NCI-H2081 (cell line): Measurements from ENCODE around the gene NDC1.

Experiments used
- DNase-seq, 2 experiments: peaks; one replicate each; lab custom pipeline; 2025; lab: John Stamatoyannopoulos, UW

The NDC1 gene

DNA sequence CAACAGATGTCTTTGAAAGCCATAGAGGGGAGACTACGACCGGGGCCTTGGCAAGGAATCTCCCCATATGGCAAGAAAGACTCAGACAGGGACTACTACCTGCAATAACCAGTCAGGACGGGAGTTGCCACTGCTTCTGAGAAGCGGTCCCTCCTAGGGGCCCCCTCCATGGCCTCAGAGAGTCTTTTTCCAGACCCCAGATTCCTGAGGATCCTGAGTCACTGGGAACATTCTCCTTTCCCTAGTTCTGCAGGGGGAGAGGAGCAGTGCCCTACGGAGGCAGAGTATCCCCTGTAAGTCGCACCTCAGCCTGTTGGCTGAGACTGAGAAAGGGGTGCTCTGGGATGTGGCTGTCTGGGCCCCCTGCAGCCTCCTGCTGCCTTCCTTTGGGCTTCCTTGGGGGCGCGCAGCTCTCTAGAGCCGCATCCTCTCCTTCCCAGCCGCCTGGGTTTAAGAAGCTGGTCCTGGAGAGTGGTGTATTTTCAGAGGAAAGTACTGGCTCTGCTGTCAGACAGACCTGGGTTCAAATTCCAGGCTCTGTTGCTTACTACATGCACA lies 107.0 kb downstream of the NDC1 start:
- DNase-seq, result no peak

DNA sequence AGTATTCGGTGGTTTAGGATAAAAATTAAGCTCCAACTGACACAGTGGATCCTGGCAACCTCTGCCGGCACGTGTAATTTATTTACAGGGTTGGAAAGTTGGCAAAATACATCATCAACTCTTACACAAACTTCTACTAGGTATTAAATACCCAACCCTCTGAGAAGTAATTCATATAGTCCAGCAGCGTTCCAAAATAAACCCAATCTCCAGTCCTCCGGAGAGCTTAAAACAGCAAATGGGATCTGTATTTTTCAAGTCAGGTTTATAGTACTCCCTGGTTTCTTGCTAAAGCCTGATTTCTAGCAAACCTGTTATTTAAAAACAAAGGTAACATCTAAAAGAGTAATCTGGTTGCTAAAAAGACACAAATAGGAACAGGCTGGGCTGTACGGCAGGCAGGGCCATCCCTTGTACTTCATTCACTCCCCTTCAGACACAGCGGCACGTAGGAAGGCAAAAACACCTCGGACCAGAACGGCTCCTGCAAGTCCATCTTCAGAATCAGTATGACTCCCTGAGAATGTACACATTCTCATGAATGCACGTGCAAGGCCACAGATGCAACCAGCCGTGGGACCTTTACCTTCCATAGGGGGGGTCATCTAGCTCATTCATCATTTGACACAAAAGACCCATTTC lies 107.8 kb downstream of the NDC1 start:
- no peak for DNase-seq

DNA sequence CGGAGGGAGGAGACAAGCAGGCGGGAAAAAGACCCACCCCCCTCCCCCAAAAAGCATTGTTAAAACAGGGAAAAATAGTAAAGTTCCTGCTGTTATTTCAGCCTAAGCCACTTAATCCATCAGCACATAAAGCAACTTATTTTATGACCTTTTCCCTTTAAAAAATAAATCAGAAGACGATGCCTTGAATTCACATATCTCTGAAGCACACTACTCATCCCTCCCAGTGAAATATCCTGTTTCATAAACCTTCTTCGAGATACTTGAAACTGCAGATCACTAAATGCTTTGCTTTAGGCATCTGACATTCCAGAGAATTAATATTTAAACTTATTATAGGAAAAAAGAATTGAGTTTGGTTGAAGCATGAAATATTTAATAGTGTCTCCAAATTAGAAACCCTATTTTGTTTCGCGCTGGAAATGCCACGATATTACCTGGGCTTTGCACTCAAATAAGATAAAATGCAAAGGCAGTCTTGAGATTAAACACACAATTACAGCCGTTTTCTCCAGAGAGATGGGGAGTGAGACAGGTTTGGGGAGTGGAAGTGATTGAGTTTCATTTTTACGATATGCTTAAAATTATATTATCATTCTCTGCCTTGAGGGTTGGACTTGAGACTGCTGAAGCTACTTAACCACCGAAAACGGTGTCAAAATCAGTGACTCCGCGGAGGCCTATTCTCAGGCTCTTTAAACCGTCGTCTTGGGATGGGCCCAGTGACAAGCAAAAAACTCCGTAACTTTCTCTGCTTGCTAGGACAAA lies 108.5 kb downstream of the NDC1 start:
- no peak for DNase-seq

DNA sequence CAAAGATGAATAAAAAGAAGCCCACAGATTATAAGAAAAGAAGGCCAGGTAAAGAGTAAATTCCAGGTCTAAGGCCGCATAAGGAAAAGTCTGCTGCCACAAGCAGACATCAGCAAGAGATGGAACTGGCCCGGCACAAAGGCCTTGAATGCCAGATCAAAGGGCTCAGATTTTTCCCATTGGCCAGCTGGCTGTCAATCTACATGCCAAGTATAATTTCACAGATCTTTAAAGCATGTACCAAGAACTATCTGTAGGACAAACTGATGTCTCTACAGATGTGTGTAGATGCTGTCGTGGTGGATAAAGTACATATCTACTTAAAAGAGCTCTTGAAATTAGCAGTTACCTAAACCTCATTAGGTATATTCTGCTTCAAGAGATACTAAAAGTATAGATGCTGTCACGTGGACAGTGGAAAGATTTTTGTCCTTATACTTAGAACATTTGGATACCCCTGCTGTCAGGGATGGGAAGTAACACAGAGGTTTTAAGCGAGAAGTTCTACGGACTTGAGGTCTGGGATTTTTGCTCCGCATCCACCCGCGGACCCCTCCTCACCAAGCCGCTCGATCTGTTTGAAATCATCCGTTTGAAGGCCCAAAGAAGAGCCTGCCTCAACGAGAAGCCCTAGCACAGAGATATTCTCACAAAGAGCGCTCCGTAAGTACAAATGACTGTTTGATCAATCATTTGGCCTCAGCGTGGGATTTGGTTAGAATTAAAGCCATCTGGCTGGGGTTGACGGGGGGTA lies 109.2 kb downstream of the NDC1 start:
- no peak for DNase-seq

DNA sequence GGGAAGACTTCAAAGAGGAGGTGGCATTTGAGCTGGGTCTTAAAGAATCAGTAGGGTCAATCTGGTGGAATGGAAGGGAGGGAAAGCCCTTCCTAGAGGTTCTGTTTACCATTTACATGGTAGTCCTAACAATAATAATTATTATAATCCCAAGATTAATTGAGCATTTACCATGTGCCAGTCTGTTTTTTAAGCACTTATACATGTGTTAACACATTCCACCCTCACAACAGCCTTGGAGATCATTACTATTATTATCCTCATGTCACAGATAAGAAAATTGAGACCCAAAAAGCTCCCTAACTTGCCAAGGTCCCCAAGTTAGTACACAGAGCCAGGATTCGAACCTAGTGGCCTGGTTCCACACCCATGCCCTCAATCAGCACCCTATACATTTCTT lies 109.9 kb downstream of the NDC1 start:
- no peak for DNase-seq

DNA sequence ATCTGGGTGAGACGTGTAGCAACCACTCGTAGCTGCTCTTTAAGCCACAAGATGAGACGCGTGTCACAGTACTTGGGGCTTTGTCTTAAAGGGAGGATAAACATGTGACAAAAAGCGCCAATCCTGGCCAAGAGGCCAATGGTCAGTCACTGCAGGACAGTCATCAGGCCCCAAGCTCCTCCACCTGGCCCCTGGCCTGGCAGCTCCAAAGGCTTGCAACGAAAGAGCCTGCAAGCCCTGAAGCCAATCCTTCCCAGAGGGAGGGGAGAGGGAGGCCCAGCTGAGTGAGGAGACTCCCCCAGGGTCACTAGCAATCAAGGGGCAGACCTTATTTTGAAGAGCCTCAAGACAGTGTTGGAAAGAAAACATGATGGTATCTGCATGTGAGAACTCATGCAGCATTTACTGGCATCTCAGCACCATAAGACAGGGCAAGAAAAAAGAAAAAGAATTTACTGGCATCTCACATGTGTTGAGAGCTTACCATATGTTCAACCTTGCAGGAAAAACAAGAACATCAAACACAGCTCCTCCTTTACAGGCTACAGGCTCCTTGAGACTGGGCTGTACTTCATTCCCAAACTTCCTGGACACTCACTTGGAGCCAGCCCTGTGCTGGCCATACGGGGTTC lies 110.5 kb downstream of the NDC1 start:
- DNase-seq, result no peak

DNA sequence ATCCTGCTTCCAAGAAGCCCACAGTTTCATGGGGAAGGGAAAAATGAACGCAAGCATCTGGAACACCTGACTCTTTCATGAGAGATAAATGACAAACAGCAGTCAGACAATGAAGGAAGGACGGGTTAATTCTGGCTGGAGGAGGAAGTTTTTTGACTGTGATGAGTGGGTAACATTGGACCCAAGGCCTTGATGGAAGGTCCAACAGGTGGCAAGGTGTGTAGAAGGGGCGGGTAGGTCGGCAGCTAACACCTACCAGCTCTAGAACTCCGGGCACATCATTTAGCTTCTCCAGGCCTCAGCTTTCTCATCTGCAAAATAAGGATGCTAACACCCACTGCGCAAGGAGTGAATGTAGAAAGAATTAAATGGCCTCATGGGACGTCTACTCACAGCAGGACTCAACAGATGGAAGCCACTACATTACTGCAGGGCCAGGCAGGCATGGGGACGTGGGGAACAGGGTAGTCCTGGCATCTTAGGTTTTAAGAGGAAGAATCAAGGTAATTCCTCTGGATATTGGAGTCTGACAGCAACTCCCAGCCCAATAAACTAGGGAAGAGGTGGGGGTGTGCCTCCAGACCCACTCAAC lies 112.0 kb downstream of the NDC1 start:
- DNase-seq, result no peak

DNA sequence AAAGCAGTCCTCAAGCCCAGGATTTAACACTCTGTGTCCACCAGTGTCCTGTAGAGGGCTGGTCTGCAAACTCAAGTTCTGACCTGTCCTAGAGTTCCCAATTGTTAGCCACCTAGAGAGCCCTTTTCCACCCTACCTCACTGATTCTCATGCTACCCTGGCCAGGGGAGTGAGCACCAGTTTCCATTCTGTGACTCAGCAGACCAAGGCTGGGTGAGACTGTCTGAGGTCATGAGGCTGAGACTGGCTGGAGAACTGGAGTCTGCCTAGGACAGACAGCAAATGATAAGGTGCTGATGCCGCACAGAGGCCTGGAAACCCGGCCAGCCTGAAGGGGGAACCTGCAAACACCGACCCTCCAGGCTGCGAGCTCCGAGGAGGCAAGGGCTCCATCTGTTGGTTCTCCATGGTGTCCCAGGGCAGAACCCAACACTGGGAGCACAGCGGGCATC lies 112.8 kb downstream of the NDC1 start:
- DNase-seq, result no peak

DNA sequence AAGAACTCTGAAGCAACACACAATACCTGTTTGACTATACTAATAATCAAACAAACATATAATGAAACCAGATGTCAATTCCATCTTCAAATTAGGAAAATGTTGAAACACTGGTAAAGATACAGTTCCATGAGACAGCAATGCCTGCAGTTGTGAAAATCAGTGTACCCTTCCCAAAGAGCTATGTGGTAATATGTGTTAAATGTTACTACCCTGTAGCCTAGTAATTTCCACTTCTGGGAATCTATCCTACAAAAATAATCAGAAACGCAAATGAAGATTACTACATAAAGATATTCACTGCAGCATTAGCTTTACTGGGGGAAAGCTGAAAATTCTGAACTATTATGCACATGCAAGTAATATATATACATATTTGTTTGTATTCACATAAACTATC lies 116.1 kb downstream of the NDC1 start:
- DNase-seq, result no peak

DNA sequence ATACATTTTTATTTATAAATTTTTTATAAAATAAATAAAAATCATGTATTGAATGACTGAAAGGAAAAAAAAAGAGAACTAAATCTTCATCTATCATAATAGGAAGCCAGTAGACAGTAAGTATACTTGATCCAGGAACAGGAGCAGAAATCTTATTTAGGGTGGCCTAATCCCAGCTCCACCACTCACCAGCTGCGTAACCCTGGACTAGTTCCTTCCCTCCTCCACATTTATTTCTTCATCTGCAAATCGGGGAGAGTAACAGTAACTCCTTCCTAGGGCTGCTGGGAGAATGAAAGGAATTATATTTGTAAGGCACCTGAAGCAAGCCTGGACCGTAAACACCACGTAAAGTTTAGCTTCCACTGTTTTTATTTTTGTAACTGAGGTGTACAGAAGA lies 117.0 kb downstream of the NDC1 start:
- DNase-seq, result no peak

DNA sequence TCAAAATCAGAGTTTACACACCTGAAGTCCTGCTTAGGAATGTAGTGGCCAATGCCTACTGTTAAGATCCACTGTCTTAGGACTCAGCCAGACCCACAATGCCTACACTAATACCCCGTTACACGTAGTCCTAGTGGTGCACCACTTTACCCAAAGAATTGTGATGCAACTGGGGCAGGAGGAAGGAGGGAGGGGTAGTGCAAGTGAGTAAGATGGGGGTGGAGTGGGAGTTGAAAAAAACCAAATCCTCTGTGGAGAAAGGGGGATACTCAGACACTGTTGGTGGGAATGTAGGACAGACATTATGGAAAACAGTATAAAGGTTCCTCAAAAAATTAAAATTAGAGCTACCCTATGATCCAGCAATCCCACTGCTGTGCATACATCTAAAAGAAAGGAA lies 118.6 kb downstream of the NDC1 start:
- DNase-seq, result no peak

DNA sequence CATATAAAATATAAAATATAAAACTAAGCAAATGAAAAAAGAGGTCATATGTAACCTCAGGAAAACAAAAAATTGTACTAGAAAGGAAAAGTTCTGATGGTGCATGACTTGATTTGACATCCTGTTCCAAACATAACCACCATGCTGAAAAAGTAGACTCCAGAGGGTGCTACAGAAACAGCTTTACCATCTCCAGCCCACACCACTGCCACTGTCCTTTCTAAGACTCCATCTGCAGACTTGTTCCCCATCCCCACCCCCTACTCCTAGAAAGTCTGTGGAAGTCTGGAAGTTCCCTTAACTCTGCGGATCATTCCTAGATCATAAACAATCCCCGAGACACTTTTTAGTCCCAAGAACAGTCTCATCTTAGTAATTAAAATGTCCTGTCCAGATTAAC lies 119.7 kb downstream of the NDC1 start:
- DNase-seq, result no peak

DNA sequence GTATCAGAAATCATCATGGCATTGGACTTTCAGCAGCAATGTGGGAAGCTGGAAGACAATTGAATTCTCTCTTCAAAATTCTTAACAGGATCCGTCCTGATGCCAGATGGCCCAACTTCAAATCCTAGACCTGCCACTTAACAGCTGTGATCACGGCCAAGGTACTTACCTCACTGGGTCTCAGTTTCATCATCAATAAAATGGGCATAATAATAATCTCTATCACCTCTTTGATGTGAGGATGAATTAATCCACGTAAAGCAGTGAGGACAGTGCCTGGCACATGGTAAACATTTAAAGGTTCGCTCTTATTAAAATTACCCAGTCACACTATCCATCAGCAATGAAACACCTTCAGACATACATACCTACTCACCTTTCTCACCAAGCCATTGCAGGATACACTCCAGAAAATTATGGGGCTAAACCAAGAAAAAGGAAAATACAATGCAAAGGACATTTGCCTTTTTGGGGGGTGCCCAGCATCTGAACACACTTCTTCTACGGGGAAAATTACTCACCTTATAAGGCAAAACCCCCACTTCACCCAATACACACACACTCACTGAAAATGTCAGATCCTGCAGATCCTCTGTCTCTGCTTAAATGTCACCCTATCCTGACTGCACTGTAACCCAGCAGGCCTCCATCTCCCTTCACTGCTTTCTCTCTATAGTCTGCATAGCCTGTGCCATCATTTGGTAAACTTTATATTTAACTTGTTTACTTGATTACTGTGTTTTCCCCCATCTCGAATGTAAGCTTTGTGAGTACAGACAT lies 120.9 kb downstream of the NDC1 start:
- DNase-seq, result no peak

DNA sequence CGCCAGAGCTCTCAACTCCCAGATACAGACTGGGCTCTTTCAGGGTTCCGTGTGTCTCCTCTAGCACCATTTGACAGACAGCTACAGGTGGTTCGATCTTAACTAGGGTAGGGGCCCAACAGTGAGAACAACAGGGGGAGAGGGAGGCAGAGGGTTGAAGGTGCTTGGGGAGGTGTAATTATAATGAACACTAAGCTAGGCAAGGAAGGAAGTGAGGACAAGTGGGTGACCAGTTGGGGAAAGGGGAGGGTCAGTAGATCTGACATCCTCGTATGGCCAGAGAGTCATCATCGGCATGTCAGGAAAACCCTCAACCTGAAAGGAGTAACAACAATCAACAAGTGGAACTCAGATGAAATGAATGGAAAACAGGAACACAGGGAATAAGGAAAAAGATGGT lies 121.9 kb downstream of the NDC1 start:
- DNase-seq, result no peak

DNA sequence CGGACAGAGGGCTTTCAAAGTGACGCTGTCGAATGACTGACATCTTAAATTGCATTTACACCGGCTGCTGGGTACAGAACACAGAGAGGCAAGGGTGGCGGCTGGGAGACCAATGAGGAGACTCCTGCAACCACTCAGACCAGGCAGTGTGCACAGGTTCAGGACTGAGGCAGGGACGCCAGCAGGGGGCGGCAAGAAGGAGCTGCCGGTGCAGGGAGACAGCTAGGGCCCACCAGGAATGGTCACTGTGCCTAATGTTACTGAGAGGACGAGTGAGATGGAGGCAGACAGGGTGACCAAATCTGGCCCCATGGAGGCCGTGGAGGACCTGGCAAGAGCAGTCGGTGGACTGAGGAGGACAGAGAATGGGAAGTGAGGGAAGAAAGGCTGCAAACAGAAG lies 122.6 kb downstream of the NDC1 start:
- DNase-seq, result no peak
